HG03045 (cell line): ENCODE measurements around the gene MTR.

Experiments used
- ATAC-seq: cut with Tn5 transposase; IDR thresholded peaks from one replicate; pipeline ENCODE4 v1.9.1; 2021; ENCODE audit warnings: mild to moderate bottlenecking, moderate library complexity; ENCODE audit not compliant: unreplicated experiment

The MTR gene

GRCh38 chr1:236948996-236949395 lies 153.9 kb downstream of the MTR start:
- no peak for ATAC-seq

GRCh38 chr1:236950365-236950764 lies 155.3 kb downstream of the MTR start:
- no peak for ATAC-seq

- no peak for ATAC-seq
Observed at GRCh38 chr1:236951672-236952071, 156.6 kb downstream of the MTR start.

- no peak for ATAC-seq
Observed at GRCh38 chr1:236952246-236953003, 157.3 kb downstream of the MTR start.

- ATAC-seq = no peak
Observed at GRCh38 chr1:236953151-236953700, 158.1 kb downstream of the MTR start.
